Inflammatory macrophage treated with lipopolysaccharide for 1 hour (primary cell): ENCODE data around the gene CRTAC1.

Experiments
- DNase-seq, 2 donors: peaks; one replicate each; pipeline ENCODE4 v3.0.0-alpha.2; 2020 to 2022

CRTAC1 gene

DNA sequence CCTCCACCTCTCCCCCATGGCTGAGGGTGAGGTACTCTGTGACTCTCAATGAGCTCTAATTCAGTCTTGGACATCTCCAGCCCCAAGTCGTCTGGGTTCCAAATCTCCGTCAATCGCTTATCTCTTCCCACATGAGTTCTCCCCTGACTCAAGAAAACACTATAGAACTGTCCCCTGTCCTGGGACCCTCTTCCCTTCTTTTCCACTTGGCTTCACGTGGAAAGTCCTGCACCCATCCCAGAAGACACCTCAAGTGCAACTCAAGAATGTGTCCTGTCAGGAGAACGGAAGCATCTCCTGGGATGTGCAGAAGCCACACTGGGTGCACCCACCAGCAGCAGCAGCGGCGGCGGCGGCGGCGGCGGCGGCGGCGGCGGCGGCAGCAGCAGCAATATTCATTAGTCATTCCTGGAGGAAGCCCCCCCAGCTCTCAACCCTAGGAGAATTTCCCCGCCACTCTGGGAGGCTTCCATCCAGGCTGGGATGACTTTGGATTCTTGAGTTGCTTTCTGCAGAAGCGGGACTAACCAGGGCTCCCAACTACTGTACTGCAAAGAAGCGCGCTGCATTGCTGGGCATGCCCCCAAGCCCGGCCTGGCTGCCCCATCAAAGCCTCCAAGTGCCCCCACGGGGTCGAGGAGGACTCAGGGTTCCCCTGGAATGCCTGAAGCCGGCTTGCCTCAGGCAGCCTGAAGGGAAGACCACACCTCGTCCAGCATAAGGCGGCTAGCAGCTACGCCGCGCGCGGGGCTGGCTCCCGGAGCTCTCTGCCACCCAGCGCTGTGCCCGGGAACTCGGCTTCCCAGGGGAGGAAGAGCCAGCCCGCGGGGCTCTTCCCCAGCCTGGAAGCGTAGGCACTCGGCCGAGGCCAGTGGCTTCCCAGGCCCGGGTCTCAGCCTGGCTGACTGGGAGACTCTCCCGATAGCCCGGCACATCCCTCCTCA, 1.0 kb downstream of the CRTAC1 start:
- DNase-seq: no peak

DNA sequence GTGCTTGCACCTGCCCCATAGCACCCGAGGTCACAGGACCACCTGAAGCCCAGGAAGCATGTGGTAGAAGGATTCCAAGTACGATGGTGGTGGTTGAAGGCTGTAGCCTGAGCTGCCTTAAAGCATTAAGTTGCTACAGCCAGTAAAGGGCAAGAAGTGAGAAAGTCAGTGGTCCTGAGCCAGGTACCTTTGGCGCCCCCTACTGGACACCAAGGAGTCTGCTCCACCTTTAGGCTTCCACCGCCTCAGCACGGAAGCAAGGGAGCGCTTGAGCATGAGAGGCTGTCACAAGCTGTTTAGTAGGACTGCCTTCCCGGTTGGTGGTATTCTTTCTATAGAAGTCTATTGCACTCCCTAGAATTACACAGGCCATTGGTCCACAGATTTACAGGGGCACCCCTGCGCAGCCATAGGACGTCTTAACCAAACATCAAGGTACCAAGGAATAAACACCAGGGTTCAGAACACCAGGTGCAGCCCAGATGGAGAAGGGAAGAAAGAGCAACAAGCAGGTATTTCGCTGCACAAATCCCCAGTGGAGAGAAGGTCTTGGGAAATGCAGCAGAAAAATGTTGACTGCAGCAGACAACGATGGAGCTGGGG, 2.2 kb downstream of the CRTAC1 start:
- peak; percentile 13 to 40 for DNase-seq

DNA sequence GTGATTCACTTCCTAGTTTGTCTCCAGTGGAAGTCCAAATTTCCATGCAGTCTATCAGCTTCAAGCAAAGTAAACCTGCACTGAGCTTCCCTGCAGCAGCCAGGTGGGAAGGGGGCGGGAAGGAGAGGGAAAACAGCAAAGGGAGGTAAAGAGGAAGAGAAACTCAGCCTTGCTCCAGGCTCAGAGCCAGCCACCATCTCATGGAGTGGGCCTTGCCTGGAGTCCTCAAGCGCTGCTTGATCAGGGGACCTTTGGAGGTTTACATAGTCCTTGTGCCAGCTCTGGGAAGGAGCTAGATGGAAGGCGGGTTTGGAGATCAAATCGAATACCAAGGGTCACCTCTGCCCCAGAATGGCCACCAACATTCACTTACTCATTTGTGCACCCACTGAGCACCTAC, 7.4 kb downstream of the CRTAC1 start:
- no peak for DNase-seq

DNA sequence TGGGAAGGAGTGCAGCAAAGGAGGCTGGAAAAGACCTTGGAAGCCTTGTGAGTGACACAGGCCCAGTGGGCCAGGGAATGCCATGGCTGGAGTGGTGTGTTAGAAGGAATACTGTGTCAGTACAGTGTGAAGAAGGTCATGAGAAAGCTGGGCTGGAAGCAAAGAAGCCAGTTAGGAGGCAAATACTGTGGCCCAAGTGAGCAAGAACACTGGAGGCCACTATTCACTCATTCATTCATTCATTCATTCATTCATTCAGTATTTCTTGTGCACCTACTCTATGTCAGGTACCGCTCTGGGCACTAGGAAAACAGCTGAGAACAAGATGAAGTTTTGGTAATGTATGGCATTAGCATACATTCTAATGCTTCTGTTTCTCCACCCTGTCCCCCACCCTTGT, 9.6 kb downstream of the CRTAC1 start:
- no peak for DNase-seq

DNA sequence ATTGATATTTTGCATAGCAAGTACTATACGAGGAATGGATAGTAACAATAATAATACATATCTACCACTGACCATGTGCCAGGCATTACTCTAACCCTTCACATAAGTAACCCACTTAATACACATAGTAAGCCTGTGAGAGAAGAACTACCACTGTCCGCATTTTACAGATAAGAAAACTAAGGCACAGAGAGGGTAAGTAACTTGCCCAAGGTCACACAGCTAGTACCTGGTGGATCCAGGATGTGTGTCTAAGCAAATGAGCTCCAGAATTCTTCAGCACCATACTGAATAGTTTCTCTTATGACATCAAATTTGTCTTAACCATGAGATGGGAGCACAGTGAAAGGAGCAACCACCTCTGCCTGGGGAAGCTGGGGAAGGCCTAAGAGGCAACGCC, 10.2 kb downstream of the CRTAC1 start:
- no peak for DNase-seq

DNA sequence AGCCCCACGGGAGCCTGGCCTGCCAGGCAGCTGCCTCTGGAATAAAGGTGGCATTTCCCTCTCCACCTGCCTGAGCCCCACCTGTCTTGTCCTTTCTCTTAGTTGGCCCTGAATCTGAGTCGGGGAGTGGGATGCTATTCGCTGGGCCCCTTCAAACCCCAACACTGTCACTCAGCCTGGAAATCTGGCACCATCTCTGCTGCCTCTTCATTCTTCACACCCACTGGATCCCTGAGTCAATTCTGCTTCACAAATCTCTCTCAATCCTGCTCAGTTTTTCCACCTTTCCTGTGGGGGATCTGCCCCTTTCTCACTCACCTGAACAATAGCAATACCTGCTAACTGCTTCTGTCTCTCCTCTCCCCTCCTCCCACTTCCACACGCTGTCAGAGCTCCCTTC, 10.6 kb downstream of the CRTAC1 start:
- no peak for DNase-seq

DNA sequence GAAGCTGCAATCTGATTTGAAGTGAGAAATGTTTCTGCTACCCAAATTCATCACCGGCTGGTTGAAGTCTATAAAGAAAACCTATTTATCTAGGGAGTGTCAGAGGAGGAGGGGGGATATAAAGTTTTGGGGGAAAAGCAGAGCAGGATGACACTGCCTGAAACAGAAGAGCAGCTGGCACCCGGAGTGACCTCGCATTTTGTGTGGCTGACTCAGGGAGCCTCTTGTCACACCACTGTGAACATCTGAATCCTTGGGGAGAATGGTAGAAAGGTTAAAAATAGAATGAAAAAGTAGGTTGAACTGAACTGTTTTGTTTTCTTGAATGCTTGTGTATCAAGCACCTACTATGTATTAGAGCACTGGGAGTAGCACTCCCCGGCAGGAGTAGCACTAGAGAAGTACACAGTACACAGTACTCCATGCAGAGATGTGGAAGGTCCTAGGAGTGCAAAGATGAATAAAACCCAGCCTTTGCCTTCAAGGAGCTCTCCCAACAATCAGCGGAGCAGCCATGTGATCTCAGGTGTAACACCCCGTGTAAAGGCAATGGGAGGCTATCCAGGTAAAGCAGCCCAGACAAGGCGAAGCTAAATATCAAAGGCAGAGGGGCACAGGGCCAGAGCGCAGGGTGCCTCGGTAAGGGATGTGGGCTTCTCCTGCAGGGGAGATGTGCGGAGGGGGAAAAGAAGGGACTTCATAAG, 13.5 kb downstream of the CRTAC1 start:
- DNase-seq: no peak

DNA sequence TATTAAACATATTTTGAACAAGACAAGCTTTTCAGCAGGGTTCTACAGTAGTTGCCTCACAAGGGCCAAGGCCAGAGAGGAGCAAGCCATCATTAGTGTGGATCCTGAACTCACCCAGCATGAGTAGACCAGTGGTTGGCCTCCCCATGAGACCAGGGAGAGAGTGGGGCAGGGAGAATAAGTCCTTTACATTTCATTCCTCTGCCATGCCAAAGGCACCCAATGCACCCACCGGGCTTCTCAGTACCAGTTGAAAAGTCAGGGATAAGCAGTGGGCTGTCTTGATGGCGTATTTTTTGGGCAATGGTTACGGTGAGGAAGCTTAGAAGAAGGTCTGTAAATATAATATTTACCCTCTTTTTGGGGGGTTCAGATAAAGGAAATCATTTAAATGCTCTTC, 16.6 kb downstream of the CRTAC1 start:
- DNase-seq: no peak

DNA sequence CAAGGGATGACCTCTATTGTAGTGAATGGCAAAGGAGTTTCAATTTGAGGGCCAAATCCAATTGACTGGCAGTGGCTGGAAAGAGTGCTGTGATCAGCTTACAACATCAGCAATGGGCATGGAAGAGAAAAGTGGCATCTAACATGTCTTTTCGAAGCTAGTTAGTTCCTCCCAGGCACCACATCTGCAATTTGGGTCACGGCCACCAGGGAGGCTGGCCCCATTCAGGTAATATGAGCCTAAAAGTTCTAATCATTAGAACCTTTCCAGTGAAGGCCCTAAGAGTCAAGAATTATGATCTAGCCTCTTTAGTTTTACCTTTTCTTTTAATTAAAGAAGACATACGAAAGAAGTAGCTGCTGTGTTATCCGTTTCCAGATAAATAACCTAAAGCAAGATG, 17.3 kb downstream of the CRTAC1 start:
- no peak for DNase-seq

DNA sequence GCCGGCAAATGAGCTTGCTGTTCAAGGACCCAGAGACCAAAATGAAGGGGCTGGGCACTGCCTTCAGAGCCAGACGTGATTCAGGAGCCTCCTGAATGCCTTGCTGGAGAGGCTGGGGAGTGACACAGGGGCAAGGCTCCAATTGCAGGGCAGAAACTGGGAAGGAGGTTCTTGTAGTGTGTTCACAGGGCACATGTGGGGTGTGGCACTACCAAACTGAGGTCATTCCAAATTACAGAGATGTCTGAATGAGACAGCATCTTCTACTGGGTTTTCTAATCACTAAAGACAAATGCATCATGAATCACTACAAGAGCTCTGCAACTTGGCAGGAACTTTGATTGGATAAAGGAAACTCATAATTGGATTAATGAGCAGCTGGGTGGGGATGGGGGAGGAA, 17.8 kb downstream of the CRTAC1 start:
- no peak for DNase-seq

DNA sequence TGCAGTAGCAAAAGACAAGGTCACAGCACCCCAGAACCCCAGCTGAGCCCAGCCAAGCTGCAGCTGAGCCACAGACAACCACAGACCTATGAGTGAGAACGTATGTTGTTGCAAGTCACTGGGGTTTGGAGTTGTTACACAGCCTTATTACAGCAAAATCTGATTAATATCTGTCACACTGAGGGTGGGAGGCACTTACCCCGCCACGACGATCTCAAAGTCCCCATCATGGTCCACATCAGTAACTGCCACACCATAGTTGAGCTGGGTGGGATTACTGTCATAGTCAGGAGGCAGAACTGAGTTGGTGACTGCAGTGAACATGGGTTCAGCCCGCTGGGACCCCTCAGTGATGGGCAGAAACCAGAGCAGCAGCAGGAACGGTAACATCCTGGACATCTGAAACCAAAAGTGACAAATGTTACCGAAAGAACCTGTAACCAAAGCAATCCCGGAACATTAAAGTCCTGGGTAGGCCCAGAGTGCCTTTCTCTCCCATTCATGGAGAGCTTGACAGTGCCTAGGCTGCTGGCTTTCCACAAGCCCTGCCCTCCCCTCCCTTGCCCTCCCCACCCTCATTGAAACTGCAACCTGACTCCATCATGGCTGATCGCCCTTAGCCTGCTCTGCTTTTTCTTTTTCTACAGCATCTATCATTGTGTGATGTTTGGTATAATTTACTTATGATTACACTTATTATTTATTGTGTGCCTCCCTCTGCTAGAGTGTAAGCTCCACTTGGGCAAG, 19.3 kb downstream of the CRTAC1 start:
- no peak for DNase-seq

DNA sequence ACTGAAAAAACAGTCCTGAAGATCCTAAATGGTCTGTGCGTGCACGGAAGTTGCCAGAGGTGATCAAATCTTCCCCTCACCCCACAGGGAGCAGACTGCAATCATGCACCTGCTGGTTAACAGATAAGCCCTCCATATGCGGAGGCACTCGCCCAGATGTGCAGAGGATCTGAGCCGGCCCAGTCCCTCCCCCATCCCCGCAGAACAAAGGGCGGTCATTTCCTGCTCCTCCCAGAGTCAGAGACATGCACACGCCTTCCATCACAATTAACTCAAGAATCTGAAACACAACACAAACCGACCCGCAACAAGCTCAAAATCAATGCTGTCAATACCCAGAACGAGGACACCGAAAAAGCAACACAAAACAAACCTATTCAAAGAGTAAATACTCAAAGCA, 24.2 kb downstream of the CRTAC1 start:
- DNase-seq: no peak

DNA sequence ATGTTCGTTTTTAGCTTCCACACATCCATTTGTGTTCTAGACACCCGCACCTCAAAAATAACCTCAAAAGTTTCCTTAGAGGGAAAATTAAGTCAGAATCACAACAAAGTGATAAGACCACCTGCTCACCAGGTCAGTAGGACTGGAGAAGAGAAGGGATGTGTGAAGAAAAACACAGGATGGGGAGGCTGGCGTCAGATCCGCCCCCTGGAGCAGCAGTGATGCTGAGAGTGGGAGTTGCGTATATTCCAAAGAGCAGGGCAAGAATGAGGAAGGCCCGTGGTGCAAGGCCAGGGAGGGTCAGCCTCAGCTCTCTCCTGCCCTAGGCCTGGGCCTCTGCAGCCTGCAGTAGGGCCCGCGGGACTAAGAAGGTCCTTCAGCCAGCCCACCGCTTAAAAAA, 28.7 kb downstream of the CRTAC1 start:
- no peak for DNase-seq

DNA sequence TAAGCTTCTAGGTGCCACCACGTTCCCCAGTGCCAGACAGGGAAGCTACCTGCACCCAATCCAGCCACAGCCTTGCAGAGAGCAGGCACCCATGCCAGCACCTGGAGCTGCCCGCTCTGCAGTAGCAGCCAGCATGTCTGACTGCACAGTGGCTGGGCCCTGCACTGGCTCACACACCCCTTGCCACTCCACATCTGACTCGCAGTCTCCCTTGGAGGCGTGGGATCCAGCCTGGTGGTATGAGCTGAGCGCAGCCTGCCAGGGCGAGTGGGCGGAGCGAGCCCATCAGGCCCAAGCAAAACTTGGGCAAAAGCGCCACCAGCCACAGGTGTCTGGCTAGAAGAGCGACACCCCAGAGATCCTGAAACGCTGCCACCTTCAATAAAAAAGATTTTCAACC, 30.1 kb downstream of the CRTAC1 start:
- DNase-seq: no peak

DNA sequence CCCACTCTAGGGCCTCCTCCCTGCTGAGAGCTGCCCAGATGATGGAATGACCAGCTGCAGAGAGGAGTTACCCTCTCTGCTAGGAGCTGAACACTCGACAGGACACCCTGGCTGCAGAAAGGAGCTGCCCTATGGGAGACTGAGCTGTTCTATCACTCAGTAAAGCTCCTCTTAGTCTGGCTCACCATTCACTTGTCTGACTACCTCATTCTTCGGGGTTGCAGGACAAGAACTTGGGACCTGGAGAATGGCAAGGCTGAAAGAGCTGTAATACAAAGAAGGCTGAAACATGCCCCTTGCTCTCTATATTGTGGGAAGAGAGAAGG, 30.5 kb downstream of the CRTAC1 start:
- DNase-seq: no peak

DNA sequence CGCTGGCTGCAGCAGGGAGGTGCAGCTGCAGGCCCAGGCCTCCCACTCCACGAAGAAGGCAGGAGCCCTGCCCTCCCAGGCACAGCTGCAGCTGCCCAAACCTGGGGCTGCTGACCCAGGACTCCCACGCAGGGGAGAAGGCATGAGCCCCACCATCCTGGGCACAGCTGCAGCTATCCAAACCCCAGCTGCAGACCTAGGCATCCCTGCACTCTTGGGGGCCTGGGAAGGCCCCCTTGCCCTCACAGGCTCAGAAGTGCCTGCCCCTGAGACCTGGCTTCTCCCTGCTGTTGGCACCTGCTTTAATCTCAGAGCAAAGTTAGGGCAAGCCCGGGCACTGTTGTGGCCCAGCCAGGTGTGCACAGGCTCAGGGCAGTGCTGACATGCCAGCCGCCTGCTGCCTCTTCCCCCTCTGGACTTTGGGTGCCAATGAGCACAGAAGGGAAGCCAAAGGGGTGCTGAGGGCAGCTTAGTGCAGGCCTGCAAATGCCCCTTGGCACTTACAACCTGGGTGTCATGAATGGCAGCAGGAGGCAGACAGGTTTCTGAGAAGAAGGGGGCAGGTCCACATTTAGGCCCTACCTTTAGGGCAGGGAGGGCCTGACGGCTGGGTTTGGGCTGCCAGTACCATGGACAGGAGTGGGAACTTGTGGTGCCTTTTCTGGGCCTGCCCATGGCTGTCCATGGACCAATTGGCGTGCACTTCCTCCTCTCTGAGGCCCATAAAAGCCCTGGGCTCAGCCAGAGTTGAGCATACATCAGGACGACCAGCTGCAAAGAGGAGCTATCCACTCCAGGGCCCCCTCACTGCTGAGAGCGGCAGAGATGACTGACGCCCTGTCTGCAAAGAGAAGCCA, 31.1 kb downstream of the CRTAC1 start:
- DNase-seq: no peak

DNA sequence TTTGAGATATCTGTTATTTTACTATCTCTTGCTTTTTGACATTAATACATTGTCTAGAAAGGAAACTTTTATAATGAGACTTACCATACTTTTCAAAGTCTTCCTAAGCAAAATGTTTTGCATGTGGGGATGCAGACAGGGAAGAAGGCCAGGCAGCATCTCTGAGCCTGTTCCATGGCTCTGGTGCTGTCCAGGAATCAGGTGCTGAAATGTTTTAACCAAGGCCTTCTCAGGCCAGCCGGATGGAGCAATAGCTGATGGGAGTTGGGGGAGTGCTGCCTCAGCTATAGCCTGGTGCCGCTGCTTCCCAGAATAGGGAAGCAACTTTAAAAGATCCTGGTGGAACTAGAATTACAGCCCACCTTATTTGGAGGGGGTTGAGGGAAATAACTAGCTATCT, 38.5 kb downstream of the CRTAC1 start:
- no peak for DNase-seq

DNA sequence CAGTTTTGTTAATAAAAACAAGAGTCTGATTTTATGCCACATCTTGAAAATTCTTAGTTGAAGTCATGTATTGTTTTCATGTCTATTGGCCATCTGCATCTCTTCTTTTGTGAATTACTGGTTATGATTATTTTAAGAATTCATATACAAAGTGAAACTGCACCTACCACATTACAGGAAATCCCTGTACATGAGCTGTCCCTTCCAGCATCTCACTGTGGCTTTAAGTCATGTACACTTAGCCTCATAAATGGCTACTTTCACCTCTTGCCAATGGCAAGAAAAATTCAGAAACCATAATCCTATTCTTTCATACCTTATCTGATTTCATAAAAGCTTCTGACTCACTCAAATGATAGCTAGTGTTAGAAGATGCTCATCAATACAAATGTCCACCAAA, 48.6 kb downstream of the CRTAC1 start:
- no peak for DNase-seq

DNA sequence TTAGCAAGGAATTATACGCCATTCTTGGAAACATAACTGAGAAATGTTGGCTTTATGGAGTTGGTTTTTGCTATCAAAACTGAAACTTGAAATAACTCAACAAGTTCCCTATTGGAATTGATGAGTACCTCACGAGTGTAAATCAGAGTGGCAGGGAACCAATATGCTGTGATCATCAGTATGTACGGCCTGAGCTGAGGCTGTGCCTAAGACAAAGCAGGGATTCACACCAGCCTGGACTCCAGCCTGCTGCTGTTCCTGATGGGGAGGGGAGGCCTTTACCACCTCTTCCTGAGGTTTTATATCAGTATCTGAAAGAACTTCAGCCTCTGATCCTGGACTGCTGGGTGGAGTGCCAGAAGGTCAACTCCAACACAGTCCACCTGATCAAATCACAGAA, 52.7 kb downstream of the CRTAC1 start:
- DNase-seq: no peak

DNA sequence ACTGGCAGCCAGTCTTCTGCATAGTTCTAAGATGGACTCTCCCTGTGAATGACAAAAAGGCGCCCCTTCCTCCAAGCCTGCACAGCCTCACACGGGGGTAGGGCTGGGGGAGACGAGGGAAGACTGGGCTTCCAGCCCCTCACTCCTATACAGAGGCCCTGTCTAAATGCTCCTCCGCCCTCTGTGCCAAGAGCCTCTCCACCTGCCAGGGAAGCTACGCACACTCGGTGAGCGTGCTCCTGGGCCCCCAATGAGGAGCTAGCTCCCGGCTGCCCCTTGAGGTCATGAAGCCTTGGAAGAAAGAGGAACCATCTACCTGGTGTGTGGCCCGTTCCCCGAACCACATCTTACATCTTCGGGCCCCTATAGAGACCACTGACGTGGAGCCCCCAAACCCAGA, 54.8 kb downstream of the CRTAC1 start:
- DNase-seq: no peak

DNA sequence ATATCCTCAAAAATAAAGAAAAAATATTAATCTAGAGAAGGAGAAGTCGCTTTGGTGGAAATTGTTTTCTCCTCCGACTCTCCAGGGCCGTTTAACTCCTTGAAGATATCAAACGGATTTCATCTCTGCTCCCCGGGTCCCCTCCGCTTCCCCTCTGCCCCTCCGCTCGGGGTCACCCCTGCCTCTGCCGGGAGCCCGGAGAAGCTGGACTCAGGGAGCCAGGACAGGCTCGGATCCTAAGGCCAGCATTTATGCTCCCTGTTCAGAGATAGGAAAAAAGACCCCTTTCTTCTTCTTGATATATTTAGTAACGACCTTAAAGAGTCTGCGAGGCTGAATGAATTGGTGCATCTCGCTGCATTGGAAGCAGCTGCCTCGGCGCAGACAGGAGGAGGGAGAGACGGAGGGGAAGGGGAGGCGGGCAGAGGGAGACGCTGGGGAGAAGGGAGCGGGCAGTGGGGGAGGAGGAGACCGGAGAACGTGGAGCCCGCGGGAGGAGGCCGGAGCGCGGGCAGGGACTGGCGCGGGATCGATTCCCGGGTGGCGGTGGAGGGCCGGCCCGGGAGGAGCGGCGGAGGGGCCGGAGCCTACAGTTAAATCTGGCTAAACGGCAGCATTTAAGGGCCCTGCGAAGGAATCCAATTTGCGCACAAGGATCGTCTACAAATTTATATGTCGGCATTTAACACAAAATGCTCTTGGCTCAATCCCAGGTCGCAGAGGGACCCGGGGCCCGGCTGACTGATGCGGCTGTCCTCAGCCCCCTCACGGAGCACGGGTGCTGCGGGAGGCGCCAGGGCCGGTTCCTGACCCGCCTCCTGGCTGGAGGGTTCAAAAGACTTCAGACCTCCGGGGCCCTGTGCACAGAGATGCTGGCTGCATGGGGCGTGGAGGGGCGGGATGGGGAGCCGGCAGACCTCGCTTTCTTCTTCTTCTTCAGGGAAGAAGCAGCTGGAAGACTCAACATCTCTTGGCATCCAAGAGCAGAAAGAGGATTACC, 55.6 kb downstream of the CRTAC1 start:
- no peak for DNase-seq
